Gastroesophageal sphincter (tissue), 3 donors: Measurements from ENCODE around the gene RHOA.

Experiments used
- EP300 ChIP-seq: sonication (generic); formaldehyde crosslinking; IDR thresholded peaks from one replicate; pipeline ENCODE4 v1.6.1; 2017; ENCODE audit warnings: antibody characterized with exemption, mild to moderate bottlenecking
- POLR2A ChIP-seq, 2 donors: fragments of 450-650 bp; IDR thresholded peaks; one replicate each; pipeline ENCODE4 v1.6.1; 2017; ENCODE audit warnings: antibody characterized with exemption in 2 of 2, mild to moderate bottlenecking in 2 of 2, moderate library complexity in 1 of 2
- POLR2AphosphoS5 ChIP-seq: sonication (generic); formaldehyde crosslinking; IDR thresholded peaks from one replicate; pipeline ENCODE4 v1.6.1; 2017; ENCODE audit warnings: antibody characterized with exemption
- TF ChIP-seq, protein P1 (sequence below), 4 experiments: fragments of 200-600 bp in 2 of 4; fragments of 450-650 bp in 2 of 4; sonication (generic) in 1 of 4; IDR thresholded peaks; one replicate each; pipeline ENCODE4 v1.5.1; 2017 to 2019; ENCODE audit warnings: antibody characterized with exemption in 4 of 4, mild to moderate bottlenecking in 2 of 4, moderate library complexity in 2 of 4

- TF ChIP-seq, protein P1, sequence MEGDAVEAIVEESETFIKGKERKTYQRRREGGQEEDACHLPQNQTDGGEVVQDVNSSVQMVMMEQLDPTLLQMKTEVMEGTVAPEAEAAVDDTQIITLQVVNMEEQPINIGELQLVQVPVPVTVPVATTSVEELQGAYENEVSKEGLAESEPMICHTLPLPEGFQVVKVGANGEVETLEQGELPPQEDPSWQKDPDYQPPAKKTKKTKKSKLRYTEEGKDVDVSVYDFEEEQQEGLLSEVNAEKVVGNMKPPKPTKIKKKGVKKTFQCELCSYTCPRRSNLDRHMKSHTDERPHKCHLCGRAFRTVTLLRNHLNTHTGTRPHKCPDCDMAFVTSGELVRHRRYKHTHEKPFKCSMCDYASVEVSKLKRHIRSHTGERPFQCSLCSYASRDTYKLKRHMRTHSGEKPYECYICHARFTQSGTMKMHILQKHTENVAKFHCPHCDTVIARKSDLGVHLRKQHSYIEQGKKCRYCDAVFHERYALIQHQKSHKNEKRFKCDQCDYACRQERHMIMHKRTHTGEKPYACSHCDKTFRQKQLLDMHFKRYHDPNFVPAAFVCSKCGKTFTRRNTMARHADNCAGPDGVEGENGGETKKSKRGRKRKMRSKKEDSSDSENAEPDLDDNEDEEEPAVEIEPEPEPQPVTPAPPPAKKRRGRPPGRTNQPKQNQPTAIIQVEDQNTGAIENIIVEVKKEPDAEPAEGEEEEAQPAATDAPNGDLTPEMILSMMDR (IDR thresholded peaks at IDR 0.05), result no peak
- TF ChIP-seq EP300, result no peak
- no peak for TF ChIP-seq POLR2A (IDR thresholded peaks at IDR 0.05)
- TF ChIP-seq POLR2AphosphoS5, result no peak
Observed at GRCh38 chr3:49454898-49455681, 43.3 kb upstream of the RHOA start.
